LNCAP (cell line): ENCODE data around the gene PLA2G4E.
A peak's percentile ranks its signal among the peaks of the same experiment; 100 is the strongest.

Experiments used
- TF ChIP-seq, protein P1 (sequence below): fragments of 450-650 bp; IDR thresholded peaks from 2 replicates; pipeline ENCODE4 v1.5.1; 2017; ENCODE audit warnings: mild to moderate bottlenecking

PLA2G4E gene

DNA sequence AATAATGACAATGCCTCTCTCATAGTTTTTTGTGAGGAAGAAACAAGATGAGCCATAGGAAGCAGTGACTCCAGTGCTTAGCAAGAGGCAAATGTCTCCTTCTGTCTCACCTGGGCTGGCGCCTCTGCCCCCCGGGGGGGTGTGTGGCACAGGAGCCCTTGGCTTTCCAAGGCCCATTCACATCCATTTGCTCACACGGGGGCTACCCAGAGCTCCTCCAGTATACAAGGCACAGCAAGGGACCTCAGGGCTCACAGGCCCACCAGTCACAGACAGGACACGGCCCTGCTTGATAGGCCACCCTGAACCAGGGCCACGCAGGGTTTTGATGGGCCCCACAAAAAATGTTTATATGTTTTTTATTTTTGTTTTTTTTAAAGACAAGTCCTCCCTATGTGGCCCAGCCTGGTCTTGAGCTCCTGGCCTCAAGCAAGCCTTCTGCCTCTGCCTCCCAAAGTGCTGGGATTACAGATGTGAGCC is 26.6 kb downstream of the PLA2G4E start:
- TF ChIP-seq, protein P1, sequence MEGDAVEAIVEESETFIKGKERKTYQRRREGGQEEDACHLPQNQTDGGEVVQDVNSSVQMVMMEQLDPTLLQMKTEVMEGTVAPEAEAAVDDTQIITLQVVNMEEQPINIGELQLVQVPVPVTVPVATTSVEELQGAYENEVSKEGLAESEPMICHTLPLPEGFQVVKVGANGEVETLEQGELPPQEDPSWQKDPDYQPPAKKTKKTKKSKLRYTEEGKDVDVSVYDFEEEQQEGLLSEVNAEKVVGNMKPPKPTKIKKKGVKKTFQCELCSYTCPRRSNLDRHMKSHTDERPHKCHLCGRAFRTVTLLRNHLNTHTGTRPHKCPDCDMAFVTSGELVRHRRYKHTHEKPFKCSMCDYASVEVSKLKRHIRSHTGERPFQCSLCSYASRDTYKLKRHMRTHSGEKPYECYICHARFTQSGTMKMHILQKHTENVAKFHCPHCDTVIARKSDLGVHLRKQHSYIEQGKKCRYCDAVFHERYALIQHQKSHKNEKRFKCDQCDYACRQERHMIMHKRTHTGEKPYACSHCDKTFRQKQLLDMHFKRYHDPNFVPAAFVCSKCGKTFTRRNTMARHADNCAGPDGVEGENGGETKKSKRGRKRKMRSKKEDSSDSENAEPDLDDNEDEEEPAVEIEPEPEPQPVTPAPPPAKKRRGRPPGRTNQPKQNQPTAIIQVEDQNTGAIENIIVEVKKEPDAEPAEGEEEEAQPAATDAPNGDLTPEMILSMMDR, result no peak

DNA sequence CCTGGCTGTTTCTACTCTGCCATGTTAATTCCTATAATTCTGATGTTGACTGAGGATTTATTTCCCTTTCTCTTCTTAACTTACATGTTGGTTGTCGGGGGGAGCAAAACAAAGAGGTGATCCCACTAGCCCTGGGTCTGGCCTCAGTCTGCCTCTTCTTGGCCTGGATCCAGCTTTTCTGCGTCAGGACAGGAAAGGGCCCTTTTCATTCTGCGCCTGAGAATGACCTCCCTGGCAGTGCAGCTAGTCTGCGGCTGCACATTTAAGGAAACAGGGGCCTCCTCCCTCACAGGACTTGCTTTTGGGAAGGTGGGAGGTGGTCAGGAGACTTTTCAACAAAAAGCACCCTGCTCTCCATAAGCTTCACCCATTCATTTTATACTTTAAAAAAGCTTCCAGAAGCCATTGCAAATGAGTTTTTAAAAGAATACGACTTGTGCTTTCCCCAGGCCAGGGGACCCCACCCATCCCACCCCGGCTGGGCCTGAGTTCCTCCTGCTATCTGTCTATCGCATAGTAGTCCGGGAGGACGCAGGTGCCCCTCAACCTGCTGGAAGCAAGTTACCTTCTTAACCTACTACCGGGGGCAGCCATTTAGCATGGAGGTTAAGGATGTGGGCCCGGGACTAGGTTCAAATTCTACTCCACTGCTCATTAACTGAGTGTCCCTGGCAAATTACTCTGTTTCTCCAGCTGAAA is 27.2 kb downstream of the PLA2G4E start:
- TF ChIP-seq, protein P1, result no peak

DNA sequence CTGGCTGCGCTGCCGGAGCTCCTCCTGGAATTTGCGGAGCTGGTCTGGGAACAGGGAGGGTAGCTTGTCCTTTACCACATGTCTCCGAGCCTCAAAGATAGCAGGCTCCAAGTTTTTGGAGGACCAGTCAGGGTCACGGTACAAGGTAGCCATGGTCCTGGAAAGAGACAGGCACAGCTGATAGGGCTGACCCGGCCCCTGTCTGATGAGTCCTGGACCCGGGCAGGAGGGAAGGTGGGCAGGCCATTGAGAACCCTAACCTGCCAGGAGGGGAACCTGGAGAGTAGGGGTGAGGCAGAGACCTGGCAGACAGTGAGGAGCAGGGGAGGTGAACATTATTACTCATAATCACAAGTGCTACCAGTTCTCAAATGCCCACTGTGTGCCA is 28.0 kb downstream of the PLA2G4E start:
- TF ChIP-seq, protein P1, result no peak

DNA sequence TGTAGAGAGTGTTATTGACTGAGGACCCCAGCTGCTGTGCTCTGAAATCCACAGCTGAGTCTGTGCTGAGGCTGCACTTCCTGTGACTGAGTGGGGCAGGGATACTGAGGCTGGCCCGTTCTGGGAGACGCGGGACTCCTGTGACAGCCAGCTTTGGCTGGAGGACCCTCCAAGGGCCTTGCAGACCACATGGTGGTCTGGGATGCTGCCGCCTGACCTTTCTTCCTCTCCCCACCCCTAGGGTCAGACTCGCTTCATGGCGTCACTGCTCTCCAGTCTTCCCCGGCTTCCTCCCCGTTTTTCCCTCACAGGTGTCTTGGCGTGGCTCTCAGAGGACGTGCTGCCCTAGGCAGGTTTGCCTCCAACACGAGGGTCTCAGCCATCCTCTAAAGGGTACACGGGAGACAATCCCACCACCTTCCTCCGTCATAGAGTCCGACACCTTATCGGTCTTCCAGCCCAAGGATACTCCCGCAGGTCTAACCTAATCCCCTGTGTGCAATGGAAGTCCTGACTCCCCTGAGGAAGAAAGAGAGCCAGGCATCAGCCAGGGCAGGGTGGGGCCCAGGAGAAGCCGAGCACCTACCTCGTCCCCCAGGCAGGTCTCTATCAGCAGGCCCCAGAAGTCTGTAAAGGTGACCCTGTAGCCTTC is 28.6 kb downstream of the PLA2G4E start:
- TF ChIP-seq, protein P1, result no peak

DNA sequence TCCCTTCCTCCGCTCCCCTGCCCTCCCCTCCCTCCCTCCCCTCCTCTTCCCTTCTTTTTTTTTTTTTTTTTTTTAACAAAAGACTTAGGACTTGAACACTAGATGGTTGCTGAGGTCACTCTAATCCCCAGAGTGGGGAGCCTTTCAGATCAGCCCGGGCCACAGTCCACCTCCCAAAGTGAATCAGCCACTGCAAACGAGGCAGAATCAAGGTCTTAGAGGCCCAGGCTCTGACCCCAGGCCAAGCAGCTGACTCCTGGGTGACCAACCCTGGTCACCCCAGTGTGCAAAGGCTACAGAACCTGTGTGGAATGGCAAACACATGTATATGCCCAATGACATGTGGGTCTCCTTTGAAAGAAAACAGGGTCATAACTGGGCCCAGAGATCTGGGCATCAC is 30.2 kb downstream of the PLA2G4E start:
- TF ChIP-seq, protein P1, result no peak

DNA sequence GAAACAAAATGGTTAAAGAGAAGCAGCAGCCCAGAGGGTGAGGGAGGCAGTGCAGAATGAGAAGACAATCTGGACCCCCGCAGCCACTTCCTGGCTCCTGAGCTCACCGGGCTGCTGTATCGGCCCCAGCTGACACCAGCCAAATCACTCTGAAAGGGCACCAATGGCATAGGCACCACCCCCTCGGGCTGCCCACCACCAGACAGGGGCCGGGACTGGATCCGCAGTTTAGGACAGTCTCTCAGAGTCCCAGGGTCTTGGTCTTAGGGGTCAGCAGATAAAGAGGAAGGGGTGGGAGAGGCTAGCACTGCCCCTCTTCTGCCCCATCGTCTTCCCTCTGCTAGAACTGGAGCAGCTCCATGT is 30.6 kb downstream of the PLA2G4E start:
- TF ChIP-seq, protein P1, result no peak

DNA sequence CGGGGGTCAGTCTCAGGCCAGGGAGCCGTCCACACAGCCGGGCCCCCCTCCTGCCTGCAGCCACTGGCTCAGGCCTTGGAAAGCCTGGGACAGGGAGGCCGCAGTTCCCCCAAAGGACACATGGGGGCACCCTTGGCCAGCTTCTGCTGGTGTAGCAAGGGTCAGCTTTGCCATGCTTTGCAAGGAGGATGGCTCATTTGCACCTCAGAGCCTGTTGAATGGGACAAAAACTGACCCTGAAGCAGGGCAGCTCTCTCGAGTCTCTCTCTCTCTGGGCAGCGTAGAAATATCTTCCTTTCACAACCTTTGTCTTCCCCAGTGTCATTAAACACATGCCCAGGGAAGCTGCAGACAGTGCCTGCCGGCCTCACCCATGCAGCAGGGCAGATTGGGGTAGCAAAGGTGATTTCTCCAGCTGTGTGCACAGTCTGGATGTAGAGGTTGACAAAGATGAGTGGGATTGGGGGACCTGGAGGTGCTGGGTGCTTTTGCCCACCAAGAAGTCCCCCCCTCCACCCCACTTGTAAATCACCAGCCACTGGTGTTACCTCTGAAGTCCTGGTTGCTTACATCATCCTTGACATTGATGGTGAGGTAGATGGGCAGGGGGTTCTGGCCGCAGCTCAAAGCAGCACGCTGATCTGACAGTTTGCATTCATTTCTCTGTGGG is 31.1 kb downstream of the PLA2G4E start:
- TF ChIP-seq, protein P1, result peak; percentile 96
